ENCODE measurements around the gene INTS3. TPM values are rescaled to one million over a fixed set of nuclear protein-coding genes. Genes with fewer than 3 reads are reported as not detected.

INTS3 gene
- total and polyA plus RNA-seq, 2 of the 8 experiments (the other 6 are each of a cell fraction or from before 2014, with no cell fraction given), result 66.8 to 93.2 TPM

GRCh38 chr1:153723687-153724086 lies 4.2 kb upstream of the INTS3 start:
- H2BK120ac ChIP-seq (replicated peaks; ENCODE audit: low read depth, low read length), result no peak overlapping the region
- peaks cover 0 to 6% (median 0%) of the 10 kb centered on the region in 4 experiments; a peak in 2 of 7 replicates for H3K4me1 ChIP-seq (replicated peaks in 1 of 4; ENCODE audit: control insufficient read depth in 3 of 4, insufficient read depth in 4 of 4, low read length in 3 of 4)
- no peaks in the 10 kb centered on the region for H3K79me1 ChIP-seq (ENCODE audit: low read depth, low read length)
- no peaks in the 10 kb centered on the region for H3K9me3 ChIP-seq (ENCODE audit: insufficient read depth in 2 of 2, low read depth in 1 of 2, low read length in 1 of 2)
- no peak overlapping the region for H3K23ac ChIP-seq (ENCODE audit: insufficient read length)
- ChIA-PET POLR2A (ENCODE audit: partially characterized antibody) (interaction anchor here (1.3 to 1.5 kb wide), 2 partner anchors 11 to 15 kb away, joined by 4 to 5 read pairs; no protein-coding TSS in a partner anchor), CTCF (ENCODE audit: partially characterized antibody) (interaction anchor here (1.7 kb wide), 1 partner anchor 47 kb away, joined by 3 read pairs; no protein-coding TSS in a partner anchor)
- no peaks in the 10 kb centered on the region for H4K20me1 ChIP-seq (replicated peaks in 1 of 2; ENCODE audit: control insufficient read depth in 1 of 2, insufficient read depth in 2 of 2, low read length in 2 of 2)
- no peak overlapping the region for H2BK20ac ChIP-seq (ENCODE audit: low read length)
- H3K18ac ChIP-seq (ENCODE audit: extremely low read depth, low read length), result no peak overlapping the region
- DNase-seq (ENCODE audit: low read depth in 1 of 2, low spot score in 2 of 2), result no peak
- peaks cover 9% of the 10 kb centered on the region for H3K23me2 ChIP-seq (ENCODE audit: low read depth, low read length)
- no peak overlapping the region for H4K8ac ChIP-seq (ENCODE audit: extremely low read depth, insufficient read depth, low read length)
- no peak overlapping the region for H2AFZ ChIP-seq (ENCODE audit: low read length)
- FAIRE-seq, result no peak
- H3K27me3 ChIP-seq (replicated peaks in 1 of 4; ENCODE audit: control insufficient read depth in 3 of 4, extremely low read depth in 1 of 4, insufficient read depth in 3 of 4, low read length in 3 of 4), result no peaks in the 10 kb centered on the region
- H2AK5ac ChIP-seq (ENCODE audit: low read depth, low read length), result no peak overlapping the region
- H2BK12ac ChIP-seq (ENCODE audit: low read depth, low read length), result no peak overlapping the region
- H3K14ac ChIP-seq (ENCODE audit: insufficient read length), result no peak overlapping the region
- no peak overlapping the region for H3K4me3 ChIP-seq (ENCODE audit: extremely low read depth in 1 of 4, insufficient read depth in 2 of 4, low read depth in 3 of 4, low read length in 4 of 4)
- 91% methylated on average over 3 of the region's 3 CpGs; no CpG with 5 or more reads in 1 of the 2 experiments for WGBS, 2 experiments (ENCODE audit: extremely low coverage in 1 of 2, insufficient coverage in 1 of 2, insufficient read length in 1 of 2, insufficient replicate concordance in 2 of 2, low coverage in 1 of 2, low lambda C conversion rate in 2 of 2, missing lambda C conversion rate in 1 of 2)
- H4K91ac ChIP-seq (replicated peaks; ENCODE audit: insufficient read length, low read length), result no peak overlapping the region
- H4K5ac ChIP-seq (ENCODE audit: insufficient read length, low read depth, low read length), result no peak overlapping the region
- H2BK15ac ChIP-seq (ENCODE audit: low read length), result no peak overlapping the region
- no peaks in the 10 kb centered on the region for H3K36me3 ChIP-seq (ENCODE audit: control insufficient read depth in 2 of 4, insufficient read depth in 4 of 4, low read length in 3 of 4)
- H3K56ac ChIP-seq (replicated peaks; ENCODE audit: insufficient read length, low read depth, low read length), result no peak overlapping the region
- H2BK5ac ChIP-seq (ENCODE audit: low read depth, low read length), result no peak overlapping the region
- H3K79me2 ChIP-seq (ENCODE audit: control insufficient read depth in 1 of 2, insufficient read depth in 2 of 2, low read length in 2 of 2), result peaks cover 0 to 5% of the 10 kb centered on the region in 2 experiments; a peak in 1 of 4 replicates
- H3K9ac ChIP-seq (replicated peaks in 1 of 4; ENCODE audit: extremely low read depth in 1 of 4, low read depth in 3 of 4, low read length in 3 of 4), result no peak overlapping the region
- no peak overlapping the region for H3K4ac ChIP-seq (replicated peaks; ENCODE audit: insufficient read length, low read depth, low read length)
- no peak overlapping the region for H3K4me2 ChIP-seq (ENCODE audit: insufficient read depth in 1 of 2, low read depth in 2 of 2, low read length in 2 of 2)
- H3K27ac ChIP-seq (ENCODE audit: low read depth, low read length), result no peak overlapping the region
- no peak for TF ChIP-seq GABPA (IDR thresholded peaks at IDR 0.05; ENCODE audit: borderline replicate concordance, insufficient read depth, low read length)
- no peak for TF ChIP-seq CTBP2 (IDR thresholded peaks at IDR 0.05; ENCODE audit: borderline replicate concordance, insufficient read depth, insufficient read length, low read length)
- TF ChIP-seq, protein P1, sequence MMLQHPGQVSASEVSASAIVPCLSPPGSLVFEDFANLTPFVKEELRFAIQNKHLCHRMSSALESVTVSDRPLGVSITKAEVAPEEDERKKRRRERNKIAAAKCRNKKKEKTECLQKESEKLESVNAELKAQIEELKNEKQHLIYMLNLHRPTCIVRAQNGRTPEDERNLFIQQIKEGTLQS (IDR thresholded peaks at IDR 0.05; ENCODE audit: insufficient read depth, low read depth, low read length), result no peak
- no peak for TF ChIP-seq SP4 (IDR thresholded peaks at IDR 0.05; ENCODE audit: low read length)
- no peak for TF ChIP-seq RAD21 (IDR thresholded peaks at IDR 0.05 in 1 of 2, conservative IDR thresholded peaks at IDR 0.05 in 1 of 2; ENCODE audit: low read depth in 2 of 2, low read length in 2 of 2)
- no peak for TF ChIP-seq ASH2L (IDR thresholded peaks at IDR 0.05; ENCODE audit: low read length)
- TF ChIP-seq HDAC6 (IDR thresholded peaks at IDR 0.05; ENCODE audit: low read depth, low read length), result no peak
- no peak for TF ChIP-seq TCF12 (IDR thresholded peaks at IDR 0.05; ENCODE audit: low read depth, low read length)
- no peak for TF ChIP-seq POLR2A (IDR thresholded peaks at IDR 0.05; ENCODE audit: control extremely low read depth in 1 of 2, low read depth in 2 of 2, low read length in 2 of 2)
- no peak for TF ChIP-seq CBX5 (IDR thresholded peaks at IDR 0.05; ENCODE audit: low read depth, low read length)
- no peak for TF ChIP-seq BCL11A (IDR thresholded peaks at IDR 0.05; ENCODE audit: low read depth in 2 of 2, low read length in 2 of 2)
- TF ChIP-seq KDM5A (IDR thresholded peaks at IDR 0.05; ENCODE audit: low read length), result no peak
- no peak for TF ChIP-seq CBX8 (IDR thresholded peaks at IDR 0.05; ENCODE audit: borderline replicate concordance, low read depth, low read length)
- no peak for TF ChIP-seq TBP (IDR thresholded peaks at IDR 0.05; ENCODE audit: low read depth, low read length)

Data from H1 (cell line).